IPS-11a (cell line): ENCODE results near the gene PAAF1.
"Not testable (repeated sequence)": the region's sequence is repeated elsewhere in the genome, so short reads cannot be mapped to it uniquely, and the experiment has no call there.

Source experiments
- H3K4me3 ChIP-seq: one replicate; pipeline ENCODE4 v1.5.1; 2013; ENCODE audit warnings: low read depth, low read length, control low read depth

PAAF1 gene

DNA sequence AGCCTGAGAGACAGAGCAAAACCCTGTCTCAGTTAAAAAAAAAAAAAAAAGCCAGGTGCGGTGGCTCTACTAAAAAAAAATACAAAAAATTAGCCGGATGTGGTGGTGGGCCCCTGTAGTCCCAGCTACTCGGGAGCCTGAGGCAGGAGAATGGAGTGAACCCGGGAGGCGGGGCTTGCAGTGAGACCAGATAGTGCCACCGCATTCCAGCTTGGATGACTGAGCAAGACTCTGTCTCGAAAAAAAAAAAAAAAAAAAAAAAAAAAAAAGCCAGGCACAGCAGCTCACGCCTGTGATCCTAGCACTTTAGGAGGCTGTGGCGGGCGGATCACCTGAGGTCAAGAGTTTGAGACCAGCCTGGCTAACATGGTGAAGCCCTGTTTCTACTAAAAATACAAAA, 3.6 kb downstream of the PAAF1 start:
- not testable (repeated sequence) for H3K4me3 ChIP-seq

DNA sequence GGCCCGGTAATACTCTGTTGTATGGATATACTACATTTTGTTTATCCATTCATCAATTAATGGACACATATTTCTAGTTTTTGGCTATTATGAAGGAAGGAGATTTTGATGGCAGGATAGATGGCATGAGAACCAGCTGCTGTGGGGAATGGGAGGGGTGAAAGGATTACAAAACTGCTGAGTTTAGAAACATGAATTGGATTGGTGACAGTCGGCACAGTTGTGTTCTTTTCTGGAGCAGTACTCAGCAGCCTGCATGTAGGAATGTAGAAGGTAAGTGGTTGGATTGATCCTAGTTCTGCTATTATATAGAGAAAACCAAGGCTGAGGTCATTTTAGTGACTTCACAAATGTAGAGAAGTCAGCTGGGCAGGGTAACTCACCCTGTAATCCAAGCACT, 7.1 kb downstream of the PAAF1 start:
- no peak overlapping the region for H3K4me3 ChIP-seq

DNA sequence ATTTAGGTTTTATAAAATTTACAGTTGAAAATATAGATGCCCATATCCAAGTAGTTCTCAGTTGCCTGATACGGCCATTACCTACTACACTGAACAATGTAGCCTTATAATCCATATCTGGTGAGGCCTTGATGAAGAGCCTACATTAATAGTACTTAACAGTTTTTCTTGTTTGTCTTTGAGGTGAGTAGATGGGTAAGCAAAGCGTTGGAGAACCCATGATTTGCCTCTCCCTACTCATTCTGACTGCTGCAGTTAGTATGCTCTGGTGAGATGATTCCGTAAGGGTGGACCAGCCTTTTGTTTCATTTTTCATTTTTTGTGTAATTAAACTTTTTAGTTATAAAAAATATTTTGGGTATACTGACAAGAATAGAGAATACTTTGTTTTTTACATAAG, 11.4 kb downstream of the PAAF1 start:
- no peak overlapping the region for H3K4me3 ChIP-seq

DNA sequence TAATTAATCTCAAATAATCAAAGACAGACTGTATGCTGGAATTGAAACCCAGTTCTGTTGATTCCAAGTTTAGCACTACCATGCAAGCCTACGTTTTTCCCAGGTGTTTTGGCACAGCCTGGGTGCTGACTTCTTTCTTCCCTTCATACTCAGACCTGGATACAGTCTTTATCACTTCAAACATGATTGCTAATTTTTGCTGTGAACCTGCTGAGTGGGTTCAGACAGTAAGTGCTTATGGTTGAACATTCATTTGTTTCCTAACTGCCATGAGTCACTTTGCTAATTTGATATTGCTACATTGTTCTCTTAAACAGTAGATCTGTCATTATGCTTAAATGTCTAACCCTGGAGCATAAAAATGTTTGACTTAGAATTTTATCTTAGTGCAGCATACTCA, 12.2 kb downstream of the PAAF1 start:
- no peak overlapping the region for H3K4me3 ChIP-seq

DNA sequence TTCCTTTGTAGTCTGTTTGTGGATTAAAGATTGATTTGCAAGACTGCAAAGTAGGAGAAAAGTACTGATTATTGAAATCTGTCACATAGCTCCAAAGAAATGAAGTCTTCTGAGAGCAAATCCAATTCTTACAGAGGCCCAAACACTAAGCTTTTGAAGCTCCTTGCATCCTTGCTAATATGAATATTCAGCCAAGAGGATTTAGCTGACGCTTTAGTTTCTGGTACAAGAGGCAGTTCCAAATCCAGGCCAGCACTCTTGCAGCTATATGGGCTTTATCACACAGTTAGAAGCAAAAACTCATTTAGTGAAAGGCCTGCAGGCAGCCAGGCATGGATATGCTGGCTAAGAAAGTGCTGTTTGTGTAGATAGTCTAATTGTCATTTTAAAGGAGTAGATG, 12.7 kb downstream of the PAAF1 start:
- H3K4me3 ChIP-seq = no peak overlapping the region

DNA sequence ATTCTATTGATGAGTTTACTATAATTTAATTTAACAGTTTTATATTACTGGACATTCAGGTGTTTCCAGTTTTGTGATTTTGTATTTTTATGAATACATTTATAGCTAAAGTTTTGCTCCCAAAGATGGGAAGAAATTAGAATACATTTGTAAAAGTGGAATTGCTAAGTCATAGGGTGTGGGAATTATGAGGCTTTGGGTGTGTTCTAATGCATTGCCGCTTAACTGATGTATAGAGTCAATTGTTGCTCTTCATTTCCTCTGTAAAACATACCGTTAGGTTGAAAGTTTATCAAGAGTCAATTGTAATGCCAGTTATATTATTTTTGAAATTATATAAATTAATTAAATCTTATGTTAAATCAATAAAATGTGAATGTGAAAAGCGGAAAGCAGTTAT, 16.2 kb downstream of the PAAF1 start:
- H3K4me3 ChIP-seq = no peak overlapping the region

DNA sequence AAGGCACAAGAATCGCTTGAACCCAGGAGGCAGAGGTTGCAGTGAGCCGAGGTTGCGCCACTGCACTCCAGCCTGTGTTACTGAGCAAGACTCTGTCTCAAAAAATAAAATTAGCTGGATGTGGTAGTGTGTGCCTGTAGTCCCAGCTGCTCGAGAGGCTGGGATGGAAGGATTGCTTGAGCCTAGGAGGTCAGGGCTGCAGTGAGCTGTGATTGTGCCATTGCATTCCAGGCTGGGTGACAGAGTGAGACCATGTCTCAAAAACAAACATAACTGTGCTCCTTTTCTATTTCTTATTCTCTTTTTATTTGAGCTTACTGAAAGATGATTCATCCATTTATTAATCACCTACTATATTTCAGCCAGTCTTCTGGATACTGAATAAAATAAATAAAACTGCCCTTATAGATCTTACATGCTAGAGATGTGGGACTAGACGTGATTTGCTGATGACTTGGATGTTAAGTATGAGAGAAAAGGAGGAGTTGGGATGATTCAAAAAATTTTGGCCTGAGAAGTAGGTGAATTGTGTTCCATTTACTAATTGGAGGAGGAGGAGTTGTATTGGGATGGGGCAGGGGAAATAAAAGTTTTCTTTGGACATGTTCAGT, 18.0 kb downstream of the PAAF1 start:
- no peak overlapping the region for H3K4me3 ChIP-seq

DNA sequence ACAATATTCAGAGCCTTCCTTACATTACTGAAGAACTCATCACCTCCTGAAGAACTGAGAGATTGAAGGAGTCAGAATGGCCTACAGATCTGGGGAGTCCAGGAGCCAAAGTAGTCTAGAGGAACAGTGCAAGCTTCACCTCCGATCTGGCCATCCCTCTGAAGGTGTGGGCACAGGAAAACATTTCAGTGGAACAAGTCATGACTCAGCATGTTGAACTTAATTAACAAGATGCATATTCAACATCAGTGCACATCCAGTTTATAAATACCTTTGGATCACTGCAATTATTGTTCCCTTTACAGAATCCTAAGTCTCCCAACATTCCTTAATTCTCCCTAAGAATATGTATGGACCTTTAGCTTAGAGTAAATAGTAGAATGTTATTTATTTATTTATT, 25.5 kb downstream of the PAAF1 start:
- H3K4me3 ChIP-seq = no peak overlapping the region

DNA sequence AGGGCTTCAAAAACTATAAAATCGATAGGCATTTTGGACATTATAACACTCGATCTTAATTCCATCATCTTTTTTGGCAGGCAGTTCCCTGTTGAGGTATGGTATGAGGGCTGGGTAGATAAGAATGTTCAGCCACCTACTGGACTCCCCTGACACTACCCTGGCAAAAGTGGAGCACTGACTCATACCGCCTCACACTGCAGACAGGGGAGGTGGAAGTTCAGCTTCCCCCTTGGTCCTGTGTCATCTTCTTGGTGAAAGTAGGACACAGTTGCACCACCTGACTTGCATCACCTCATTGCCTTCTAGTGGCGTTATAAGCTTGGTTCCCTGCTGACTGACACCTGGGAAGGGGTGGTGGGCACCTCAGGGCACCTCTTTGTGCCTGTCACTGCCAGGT, 30.4 kb downstream of the PAAF1 start:
- H3K4me3 ChIP-seq = no peak overlapping the region

DNA sequence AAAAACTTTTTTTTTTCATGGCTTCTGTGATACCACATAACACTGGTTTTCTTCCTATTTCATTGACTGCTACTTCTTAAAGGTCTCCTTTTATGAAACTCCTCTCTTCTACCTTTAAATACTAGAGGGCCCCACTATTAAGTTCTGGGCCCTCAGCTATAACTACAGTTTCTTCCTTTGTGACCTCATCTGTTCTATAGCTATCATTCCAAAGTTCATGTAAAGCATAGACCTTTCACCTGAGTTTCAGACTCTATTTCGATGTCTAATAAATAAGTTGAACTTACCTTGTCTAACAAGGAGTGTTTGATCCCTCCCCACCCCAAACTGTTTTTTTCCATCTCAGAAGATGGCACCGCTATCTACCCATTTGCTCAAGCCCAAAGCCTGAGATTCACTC, 35.2 kb downstream of the PAAF1 start:
- H3K4me3 ChIP-seq = no peak overlapping the region

DNA sequence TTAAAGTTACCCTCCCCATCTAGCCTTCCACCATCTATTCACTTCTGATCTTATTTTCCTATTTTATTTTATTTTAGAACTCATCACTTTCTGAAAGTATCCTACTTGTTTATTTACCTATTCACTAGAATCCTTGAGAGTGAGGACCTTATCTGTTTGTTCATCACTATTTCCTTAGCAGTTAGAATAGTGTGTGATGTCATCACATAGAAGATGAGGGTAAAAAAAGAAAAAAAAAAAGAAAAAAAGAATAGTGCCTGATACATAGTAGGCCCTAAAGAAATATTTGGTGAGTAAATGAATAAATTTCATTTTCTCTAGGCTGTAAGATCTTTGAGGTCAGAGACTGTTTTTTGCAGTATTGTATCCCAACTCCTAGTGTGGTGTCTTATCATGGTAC, 36.7 kb downstream of the PAAF1 start:
- H3K4me3 ChIP-seq = no peak overlapping the region

DNA sequence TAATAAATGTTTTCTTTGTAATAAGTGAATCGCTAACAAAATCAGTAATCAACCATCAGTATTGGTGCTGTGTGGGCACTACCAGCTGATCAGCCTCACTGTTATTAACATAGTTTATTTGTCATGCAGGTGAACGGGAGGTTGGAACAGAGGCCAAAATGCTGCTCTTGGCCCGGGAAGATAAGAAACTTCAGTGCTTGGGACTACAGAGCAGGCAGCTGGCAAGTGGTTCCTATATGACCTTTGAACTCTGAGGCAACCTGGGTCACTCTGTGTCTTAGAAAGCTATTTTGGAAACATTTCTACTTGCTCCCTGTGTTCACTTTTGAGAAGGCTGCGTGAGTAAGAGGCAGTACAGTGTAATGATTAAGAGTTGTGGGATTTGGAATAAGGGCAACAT, 37.5 kb downstream of the PAAF1 start:
- H3K4me3 ChIP-seq = no peak overlapping the region

DNA sequence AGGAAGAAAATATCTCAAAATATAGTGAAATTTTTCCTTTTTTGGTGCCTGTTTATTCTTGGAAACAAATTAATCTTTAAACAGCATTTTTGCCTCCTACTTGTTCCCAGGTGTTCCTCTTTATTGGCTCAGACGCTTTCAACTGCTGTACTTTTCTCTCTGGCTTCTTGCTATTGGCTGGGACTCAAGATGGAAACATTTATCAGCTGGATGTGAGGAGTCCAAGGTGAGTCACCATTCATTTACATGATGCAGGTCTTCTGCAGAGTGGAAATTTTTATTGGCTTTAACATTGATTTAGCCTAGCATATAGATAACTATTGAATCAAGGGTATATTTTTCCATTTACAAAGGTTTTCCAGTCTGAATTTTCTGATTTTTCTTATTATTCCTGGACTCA, 39.6 kb downstream of the PAAF1 start:
- no peak overlapping the region for H3K4me3 ChIP-seq

DNA sequence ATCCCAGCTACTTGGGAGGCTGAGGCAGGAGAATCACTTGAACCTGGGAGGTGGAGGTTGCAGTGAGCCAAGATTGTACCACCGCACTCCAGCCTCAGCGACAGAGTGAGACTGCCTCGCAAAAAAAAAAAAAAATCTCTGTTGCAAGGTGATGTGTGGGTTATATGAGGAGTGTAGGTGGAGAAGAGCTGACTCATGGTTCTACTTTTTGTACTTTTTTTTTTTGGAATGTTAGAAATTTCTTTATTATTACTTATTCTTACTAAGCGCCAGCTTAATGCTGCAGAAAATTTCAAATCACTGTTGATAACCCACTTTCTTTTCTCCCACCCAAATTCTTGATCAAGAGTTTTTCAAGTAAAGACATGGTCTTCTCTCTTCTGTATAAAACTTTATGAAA, 44.4 kb downstream of the PAAF1 start:
- no peak overlapping the region for H3K4me3 ChIP-seq

DNA sequence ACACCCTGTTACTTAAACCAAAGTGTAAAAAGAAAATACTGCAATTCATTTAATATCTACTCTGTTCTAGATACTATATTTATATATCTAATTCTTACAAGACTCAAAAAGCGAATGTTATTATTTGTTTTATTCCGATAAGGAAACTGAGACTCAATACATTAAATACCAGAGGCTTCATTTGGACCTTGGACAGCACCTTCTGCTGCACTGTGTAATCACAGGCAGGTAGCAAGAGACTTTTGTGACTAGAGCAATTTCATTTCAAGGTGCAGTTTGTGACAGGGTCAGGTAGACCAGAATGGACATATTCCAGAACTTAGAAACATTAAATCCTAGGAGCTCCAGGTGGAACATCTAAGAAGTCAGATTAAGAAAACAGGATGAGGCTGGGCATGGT, 52.6 kb downstream of the PAAF1 start:
- H3K4me3 ChIP-seq = no peak overlapping the region

DNA sequence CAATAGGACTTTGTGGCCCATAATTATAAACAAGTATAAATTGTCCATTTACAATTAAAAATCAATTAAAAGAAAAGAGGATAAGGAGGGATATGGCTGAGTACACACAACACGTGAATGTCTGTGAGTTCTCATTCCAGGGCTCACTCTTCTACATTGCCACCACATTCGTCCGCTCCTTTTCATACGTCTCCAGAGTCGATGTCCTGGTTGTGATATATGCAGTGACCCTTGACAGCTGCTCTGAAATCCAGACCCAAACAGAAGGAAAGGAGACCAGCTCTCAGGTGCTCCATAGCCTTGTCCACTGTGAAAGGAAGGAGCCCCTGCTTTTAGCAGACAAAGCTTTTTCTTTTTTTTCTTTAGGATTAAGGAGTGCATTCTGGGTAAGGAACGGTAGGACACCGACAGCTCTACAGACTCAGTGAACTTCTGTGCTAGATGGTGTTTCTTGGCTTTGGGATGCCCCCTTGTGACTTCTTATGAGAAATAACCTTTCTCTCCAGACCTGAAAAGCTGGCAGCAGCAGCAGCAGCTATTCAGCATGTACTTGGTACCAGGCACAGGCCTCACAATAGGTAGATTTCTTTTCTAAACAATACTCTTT, 54.3 kb downstream of the PAAF1 start:
- no peak overlapping the region for H3K4me3 ChIP-seq

DNA sequence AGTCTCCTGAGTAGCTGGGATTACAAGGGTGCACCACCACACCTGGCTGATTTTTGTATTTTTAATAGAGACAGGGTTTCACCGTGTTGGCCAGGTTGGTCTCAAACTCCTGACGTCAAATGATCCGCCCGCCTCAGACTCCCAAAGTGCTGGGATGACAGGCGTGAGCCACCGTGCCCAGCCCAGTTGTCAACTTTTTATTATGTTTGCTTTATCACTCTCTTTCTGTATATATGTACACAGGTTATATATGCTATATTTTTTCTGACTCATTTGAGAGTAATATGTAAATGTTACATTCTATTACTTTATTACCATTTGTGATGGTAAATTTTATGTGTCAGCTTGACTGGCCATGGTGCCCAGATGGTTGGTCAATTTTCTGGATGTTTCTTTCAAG, 55.2 kb downstream of the PAAF1 start:
- no peak overlapping the region for H3K4me3 ChIP-seq

DNA sequence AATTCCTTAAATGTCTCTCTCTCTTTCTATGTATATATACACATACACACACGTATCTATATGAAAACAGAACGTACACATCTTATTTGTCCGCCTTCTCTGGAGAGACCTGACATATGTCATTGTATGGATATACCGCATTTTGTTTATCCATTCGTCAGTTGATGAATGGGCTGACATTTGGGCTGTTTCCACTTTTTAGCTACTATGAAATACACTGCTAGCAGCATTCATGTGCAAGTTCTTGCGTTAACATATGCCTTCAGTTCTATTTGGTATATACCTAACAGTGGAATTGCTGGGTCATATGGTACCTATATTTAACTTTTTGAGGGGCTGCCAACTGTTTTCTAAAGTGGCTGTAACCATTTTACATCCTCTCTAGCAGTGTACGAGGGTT, 56.0 kb downstream of the PAAF1 start:
- H3K4me3 ChIP-seq = no peak overlapping the region

DNA sequence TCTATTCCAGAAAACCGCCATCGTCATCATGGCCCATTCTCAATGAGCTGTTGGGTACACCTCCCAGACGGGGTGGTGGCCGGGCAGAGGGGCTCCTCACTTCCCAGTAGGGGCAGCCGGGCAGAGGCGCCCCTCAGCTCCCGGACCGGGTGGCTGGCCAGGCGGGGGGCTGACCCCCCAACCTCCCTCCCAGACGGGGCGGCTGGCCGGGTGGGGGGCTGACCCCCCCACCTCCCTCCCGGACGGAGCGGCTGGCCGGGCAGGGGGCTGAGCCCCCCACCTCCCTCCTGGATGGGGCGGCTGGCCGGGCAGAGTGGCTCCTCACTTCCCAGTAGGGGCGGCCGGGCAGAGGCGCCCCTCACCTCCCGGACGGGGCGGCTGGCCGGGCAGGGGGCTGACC, 59.2 kb downstream of the PAAF1 start:
- H3K4me3 ChIP-seq = not testable (repeated sequence)

DNA sequence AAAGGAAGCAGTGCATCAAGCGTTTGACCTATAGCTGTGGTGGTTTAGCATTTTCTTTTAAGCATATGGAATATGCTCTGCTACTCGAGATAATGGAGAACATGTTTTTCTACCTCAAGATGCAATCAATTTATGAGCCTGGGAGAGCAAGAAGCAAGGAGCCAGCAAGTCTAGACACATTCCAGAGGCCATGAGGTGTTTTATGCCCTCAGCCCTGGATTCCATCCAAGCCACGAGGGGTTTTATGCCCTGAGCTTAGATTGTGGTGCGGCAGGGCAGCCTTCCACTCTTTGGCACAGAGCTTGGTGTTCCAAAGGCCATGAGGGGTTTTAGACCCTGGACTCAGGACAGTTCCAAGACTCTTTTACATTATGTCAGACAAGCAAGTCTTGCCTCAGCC, 62.3 kb downstream of the PAAF1 start:
- no peak overlapping the region for H3K4me3 ChIP-seq

DNA sequence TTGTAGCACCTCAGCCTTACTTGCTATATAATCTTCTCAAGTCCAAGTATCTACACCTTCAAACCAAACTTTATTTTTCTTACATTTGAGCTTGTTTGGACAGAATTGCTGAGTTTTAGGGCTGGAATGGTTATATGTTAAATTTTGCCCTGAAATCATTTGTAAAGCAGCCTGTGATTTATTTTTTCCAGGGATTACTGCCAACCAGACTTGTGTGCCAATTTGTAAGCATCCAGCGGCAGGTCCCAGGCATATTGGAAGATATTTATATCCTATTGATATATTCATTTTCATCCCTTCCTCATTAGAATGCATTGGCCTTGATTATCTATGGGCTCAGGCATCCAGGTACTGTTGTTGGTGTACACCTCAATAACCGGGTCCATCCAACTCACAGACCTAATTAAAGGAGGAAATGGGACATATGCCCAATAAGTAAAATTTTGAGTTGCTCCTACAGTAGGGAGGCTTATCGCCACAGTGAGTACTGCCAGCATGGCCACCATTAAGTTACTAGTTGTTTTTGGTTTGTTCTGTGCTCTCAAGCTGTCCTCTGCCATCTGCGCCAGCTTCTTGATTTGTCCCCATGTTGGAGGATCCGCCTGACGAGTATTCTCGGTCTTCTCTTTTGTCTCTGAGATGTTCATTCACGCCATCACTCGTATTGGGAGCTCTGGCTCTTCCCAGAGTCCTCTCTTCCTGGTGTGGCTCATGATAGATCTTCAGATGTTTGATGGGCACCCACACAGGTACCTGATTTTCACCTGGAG, 64.2 kb downstream of the PAAF1 start:
- H3K4me3 ChIP-seq = no peak overlapping the region

DNA sequence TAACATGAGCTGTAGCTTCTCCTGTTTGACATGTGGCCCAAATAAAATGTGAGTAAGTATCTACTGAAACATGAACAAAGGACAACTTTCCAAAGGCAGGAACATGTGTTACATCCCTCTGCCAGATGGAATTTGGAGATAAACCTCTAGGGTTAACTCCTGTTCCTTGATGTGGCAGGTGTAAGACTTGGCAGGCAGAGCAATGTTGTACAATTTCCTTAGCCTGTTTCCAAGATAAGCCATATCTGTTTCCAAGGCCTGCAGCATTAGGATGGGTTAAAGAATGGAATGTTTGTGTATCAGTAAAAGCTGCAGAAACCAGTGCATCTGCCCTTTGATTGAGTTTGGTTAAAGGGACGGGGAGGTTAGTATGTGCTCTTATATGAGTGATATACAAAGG, 65.2 kb downstream of the PAAF1 start:
- no peak overlapping the region for H3K4me3 ChIP-seq

DNA sequence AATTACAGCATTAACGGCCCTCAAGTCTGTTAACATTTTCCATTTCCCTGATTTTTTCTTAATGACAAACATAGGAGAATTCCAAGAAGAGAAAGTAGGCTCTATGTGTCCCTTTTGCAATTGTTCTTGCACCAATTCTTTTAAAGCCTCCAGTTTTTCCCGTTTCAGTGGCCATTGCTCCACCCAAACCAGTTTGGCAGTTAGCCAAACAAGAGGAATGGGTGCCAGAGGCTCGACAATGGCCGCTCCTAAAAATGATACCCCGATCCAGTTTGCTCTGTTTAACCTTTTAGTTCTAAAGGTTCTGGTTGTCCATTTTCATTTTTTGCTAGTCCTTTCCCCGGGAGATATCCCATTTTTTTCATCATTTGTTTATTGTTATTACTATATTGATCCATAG, 67.3 kb downstream of the PAAF1 start:
- H3K4me3 ChIP-seq = no peak overlapping the region
